NCI-H774 (cell line): Measurements from ENCODE around the gene SMLR1.
"Not testable (repeated sequence)": the region's sequence is repeated elsewhere in the genome, so short reads cannot be mapped to it uniquely, and the experiment has no call there.

Source experiments
- DNase-seq: peaks from one replicate; lab custom pipeline; 2025; lab: John Stamatoyannopoulos, UW

SMLR1 gene

GRCh38 chr6:130827247-130828149 lies at the start of gene SMLR1:
Gene SMLR1, plus strand, starts transcription at chr6:130827406. Its CDS starts 8 bp downstream, at chr6:130827414.
- no peak for DNase-seq

GRCh38 chr6:130778946-130779657 lies 48.1 kb upstream of the SMLR1 start:
- no peak for DNase-seq

- DNase-seq = no peak
These were observed 47.6 kb upstream of the SMLR1 start for GRCh38 chr6:130779658-130780033.

GRCh38 chr6:130780122-130780521 lies 47.1 kb upstream of the SMLR1 start:
- no peak for DNase-seq

GRCh38 chr6:130781557-130781956 lies 45.6 kb upstream of the SMLR1 start:
- DNase-seq = no peak

GRCh38 chr6:130783416-130784107 lies 43.6 kb upstream of the SMLR1 start:
- no peak for DNase-seq

- DNase-seq = no peak
These were observed 39.3 kb upstream of the SMLR1 start for GRCh38 chr6:130787726-130788500.

GRCh38 chr6:130788954-130789353 lies 38.3 kb upstream of the SMLR1 start:
- no peak for DNase-seq

GRCh38 chr6:130794010-130794697 lies 33.1 kb upstream of the SMLR1 start:
- DNase-seq = no peak

- DNase-seq = no peak
These were observed 32.5 kb upstream of the SMLR1 start for GRCh38 chr6:130794738-130795137.

GRCh38 chr6:130796313-130796905 lies 30.8 kb upstream of the SMLR1 start:
- no peak for DNase-seq

- no peak for DNase-seq
These were observed 30.1 kb upstream of the SMLR1 start for GRCh38 chr6:130797061-130797460.

GRCh38 chr6:130801368-130801767 lies 25.8 kb upstream of the SMLR1 start:
- DNase-seq = not testable (repeated sequence)

- no peak for DNase-seq
These were observed 16.7 kb upstream of the SMLR1 start for GRCh38 chr6:130810307-130811030.

GRCh38 chr6:130811932-130812331 lies 15.3 kb upstream of the SMLR1 start:
- no peak for DNase-seq

GRCh38 chr6:130814506-130814905 lies 12.7 kb upstream of the SMLR1 start:
- DNase-seq = no peak

- no peak for DNase-seq
These were observed 11.8 kb upstream of the SMLR1 start for GRCh38 chr6:130815200-130816071.

GRCh38 chr6:130822736-130823135 lies 4.5 kb upstream of the SMLR1 start:
- DNase-seq = no peak
